Measurements from ENCODE around the gene PGF.

The PGF gene

GRCh38 chr14:74977901-74978385 lies 22.5 kb upstream of the PGF start:
- no peak for DNase-seq

- DNase-seq, result no peak
Observed at GRCh38 chr14:74977164-74977900, 21.9 kb upstream of the PGF start.

GRCh38 chr14:74976264-74977113 lies 21.1 kb upstream of the PGF start:
- no peak for DNase-seq

GRCh38 chr14:74975059-74975810 lies 19.8 kb upstream of the PGF start:
- DNase-seq, result no peak

- DNase-seq, result no peak
Observed at GRCh38 chr14:74974364-74975058, 19.1 kb upstream of the PGF start.

- DNase-seq, result no peak
Observed at GRCh38 chr14:74973905-74974363, 18.5 kb upstream of the PGF start.

GRCh38 chr14:74973003-74973653 lies 17.7 kb upstream of the PGF start:
- DNase-seq, result peak; percentile 70

- DNase-seq, result no peak
Observed at GRCh38 chr14:74968811-74969210, 13.4 kb upstream of the PGF start.

GRCh38 chr14:74965486-74966153 lies 10.2 kb upstream of the PGF start:
- no peak for DNase-seq

GRCh38 chr14:74964787-74965485 lies 9.5 kb upstream of the PGF start:
- DNase-seq, result no peak

GRCh38 chr14:74963705-74964271 lies 8.4 kb upstream of the PGF start:
- DNase-seq, result no peak

- DNase-seq, result no peak
Observed at GRCh38 chr14:74963178-74963704, 7.8 kb upstream of the PGF start.

- DNase-seq, result peak; percentile 65
Observed at GRCh38 chr14:74962493-74962892, 7.1 kb upstream of the PGF start.

- peak; percentile 16 for DNase-seq
Observed at GRCh38 chr14:74962046-74962445, 6.6 kb upstream of the PGF start.

- DNase-seq, result no peak
Observed at GRCh38 chr14:74961238-74961911, 6.0 kb upstream of the PGF start.

- DNase-seq, result no peak
Observed at GRCh38 chr14:74960736-74961135, 5.3 kb upstream of the PGF start.

GRCh38 chr14:74959596-74960180 lies 4.3 kb upstream of the PGF start:
- DNase-seq, result no peak

- no peak for DNase-seq
Observed at GRCh38 chr14:74956280-74957072, 1.1 kb upstream of the PGF start.

GRCh38 chr14:74956027-74956279 lies 556 bp upstream of the PGF start:
- no peak for DNase-seq
